Activated CD4-positive, alpha-beta T cell treated with anti-CD3 and anti-CD28 coated beads, Interleukin-2, amount 50 U/mL, for 48 hours (primary cell): ENCODE data around the gene CFHR2.
"Not testable (repeated sequence)": the region's sequence is repeated elsewhere in the genome, so short reads cannot be mapped to it uniquely, and the experiment has no call there.

Source experiments
- DNase-seq, 2 experiments: peaks; one replicate each; pipeline ENCODE4 v3.0.0-alpha.2; 2020

The CFHR2 gene

GRCh38 chr1:196943568-196943967 lies at the start of gene CFHR2:
Gene CFHR2, plus strand, starts transcription at chr1:196943738. Its CDS starts 143 bp downstream, at chr1:196943881.
- not testable (repeated sequence) for DNase-seq

- no peak for DNase-seq
Measured at GRCh38 chr1:196896355-196896754, 47.2 kb upstream of the CFHR2 start.

DNA sequence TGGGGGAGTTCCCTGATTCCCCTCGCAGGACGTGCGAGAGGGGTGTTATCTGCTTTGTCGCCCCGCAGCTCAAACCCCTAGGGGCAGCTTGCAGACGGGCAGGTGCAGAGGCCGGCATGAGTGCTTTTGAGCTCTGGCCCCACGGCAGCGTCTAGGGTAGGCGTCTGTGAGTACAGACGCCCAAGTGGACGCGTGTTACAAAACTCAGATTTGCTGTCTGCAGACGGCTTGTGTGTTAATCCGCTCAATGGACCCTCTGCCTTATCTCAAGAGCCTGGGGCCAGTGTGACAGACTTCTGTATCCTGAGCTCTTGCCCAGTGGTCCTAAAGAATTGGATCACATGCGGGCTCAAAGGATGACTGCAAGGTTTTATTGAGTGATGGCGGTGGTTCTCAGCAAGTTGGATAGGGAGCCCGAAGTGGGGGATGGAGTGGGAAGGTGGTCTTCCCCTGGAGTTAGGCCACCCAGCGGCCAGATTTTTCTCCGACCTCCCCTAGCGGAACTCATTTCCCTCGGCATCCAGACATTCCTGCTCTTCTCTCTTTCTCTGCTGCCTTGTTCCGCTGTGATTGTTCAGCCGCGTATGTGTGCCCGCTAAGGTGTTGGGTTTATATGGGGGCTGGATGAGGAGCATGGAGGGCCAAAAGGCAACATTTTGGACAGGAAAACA lies 46.2 kb upstream of the CFHR2 start:
- DNase-seq, result no peak

GRCh38 chr1:196902344-196902743 lies 41.2 kb upstream of the CFHR2 start:
- no peak for DNase-seq

DNA sequence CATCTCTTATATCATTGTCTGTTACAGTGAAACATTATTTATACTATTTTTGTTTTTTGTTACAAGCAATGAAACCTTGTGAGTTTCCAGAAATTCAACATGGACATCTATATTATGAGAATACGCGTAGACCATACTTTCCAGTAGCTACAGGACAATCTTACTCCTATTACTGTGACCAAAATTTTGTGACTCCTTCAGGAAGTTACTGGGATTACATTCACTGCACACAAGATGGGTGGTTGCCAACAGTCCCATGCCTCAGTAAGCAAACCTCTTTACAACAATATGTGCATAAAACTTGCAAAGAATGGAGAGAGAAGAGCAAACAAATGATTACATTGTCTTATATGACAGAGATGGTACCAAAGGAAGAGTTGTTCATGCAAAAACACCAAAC lies 33.3 kb upstream of the CFHR2 start:
- DNase-seq, result no peak

- DNase-seq, result not testable (repeated sequence)
Measured at GRCh38 chr1:196912283-196912682, 31.3 kb upstream of the CFHR2 start.

DNA sequence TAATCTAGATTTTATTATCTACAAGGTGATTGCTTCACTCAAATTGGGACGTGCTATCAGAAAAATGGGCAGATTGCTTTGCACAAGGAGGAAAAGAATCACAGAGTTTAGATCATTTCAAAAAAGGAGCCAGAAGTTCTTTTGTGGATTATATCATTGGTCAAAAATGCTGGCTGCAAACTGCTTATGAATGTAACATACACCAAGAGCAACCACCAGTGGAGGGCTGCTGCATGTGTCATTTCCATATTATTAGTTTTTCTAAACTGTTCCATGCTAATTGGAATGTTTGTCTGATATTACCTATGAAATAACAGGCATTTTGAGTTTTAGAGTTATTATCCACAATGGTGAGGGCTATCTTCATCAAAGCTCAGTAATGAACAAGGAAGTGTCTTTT lies 16.7 kb upstream of the CFHR2 start:
- not testable (repeated sequence) for DNase-seq

DNA sequence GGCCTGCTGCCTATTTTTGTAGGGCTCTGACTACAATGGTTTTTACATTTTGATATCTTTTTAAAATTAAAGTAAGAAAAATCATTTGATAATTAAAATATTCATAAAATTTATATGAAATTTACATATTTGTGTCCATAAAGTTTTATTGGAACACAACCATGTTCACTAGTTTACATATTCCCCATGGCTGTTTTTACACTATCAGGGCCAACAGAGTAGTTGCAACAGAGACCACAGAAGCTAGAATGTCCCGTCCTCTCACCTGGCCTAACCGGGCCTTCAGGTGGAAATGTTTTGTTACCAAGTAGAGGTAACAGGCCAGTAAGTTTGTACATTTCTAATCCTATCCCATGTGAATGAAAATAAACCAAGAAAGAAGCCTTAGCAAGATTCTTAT lies 10.7 kb upstream of the CFHR2 start:
- DNase-seq, result not testable (repeated sequence)

GRCh38 chr1:196933531-196934189 lies 9.9 kb upstream of the CFHR2 start:
- no peak for DNase-seq

DNA sequence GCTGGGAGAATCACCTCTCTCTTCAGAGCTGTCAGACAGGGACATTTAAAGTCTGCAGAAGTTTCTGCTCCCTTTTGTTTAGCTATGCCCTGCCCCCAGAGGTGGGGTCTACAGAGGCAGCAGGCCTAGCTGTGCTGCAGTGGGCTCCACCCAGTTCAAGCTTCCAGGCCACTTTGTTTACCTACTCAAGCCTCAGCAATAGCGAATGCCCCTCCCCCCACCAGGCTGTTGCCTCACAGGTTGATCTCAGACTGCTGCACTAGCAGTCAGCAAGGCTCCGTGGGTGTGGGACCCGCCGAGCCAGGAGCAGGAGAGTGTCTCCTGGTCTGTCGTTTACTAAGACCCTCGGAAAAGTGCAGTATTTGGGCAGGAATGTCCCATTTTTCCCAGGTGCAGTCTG lies 2.1 kb upstream of the CFHR2 start:
- DNase-seq, result not testable (repeated sequence)

DNA sequence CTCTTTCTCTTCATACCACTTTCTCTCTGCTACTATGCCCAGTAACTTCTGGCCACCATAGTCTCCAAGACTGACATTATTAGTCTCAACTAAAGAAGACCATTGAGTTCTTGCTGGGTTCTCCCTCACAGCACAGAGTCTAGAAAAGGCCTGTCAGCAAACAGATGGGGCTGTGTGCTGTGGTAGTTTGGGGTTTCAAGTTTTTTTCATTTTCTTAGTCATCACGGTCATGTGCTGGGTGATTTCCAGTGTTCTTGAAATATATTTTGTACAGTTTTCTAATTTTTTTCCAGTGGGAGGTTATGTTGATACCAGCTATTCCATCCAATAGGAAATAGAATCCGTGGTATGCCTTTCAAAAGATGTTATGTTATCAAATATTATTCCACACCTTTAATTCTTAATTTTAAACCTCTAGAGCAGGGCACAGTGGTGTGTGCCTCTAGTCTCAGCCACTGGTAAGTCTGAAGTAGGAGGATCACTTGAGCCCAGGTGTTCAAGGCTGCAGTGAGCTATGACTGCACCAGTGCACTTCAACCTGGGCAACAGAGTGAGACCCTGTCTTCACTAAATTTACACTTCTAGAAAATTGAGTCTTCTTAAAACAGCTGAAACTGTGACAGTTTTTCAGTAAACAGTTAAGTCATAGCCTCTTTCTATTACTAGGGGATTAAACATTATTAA lies 8.3 kb downstream of the CFHR2 start:
- DNase-seq, result no peak

- DNase-seq, result no peak
Measured at GRCh38 chr1:196954778-196955177, 11.2 kb downstream of the CFHR2 start.

GRCh38 chr1:196955926-196956325 lies 12.4 kb downstream of the CFHR2 start:
- no peak for DNase-seq

- no peak for DNase-seq
Measured at GRCh38 chr1:196960854-196961253, 17.3 kb downstream of the CFHR2 start.

DNA sequence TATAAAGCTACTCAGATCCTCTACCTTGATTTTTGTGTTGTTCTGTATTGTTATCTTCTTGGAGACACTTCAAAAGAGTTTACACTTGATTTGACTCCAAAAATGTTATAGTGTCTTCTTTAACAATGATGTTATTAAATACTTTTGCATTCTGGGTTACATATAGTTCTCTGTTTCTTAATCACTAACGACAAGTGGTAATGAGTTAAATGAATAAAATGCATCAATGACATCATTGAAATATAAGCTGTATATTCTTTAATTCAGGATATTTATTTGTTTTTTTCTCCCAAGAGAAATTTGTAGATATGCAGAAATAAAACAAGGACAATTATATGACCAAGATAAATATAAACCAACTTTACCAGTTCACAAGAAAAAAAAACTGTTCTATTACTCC lies 26.6 kb downstream of the CFHR2 start:
- DNase-seq, result no peak

GRCh38 chr1:196976278-196976677 lies 32.7 kb downstream of the CFHR2 start:
- DNase-seq, result no peak

DNA sequence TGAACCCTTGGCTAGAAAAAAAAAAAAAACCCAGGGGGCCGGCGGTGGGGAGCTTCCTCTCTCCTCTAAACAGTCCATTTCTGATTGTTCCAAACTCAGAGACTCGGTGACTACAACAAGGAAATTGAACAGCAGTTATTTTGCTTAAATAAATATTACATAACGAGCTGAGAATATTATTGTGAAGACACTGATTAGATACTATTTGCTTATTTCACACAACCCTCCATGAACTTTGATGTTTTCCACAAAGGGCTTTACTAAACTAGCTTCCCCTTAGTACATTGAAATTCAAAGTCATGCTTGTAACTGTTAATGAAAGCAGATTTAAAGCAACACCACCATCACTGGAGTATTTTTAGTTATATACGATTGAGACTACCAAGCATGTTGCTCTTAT lies 33.7 kb downstream of the CFHR2 start, which contains the start of gene CFHR5:
CFHR5 (plus strand) TSS at position 279 of the 400 bp plus-strand sequence; CDS start at position 388, 109 bp downstream.
- no peak for DNase-seq

GRCh38 chr1:196980859-196981258 lies 37.3 kb downstream of the CFHR2 start:
- no peak for DNase-seq

- not testable (repeated sequence) for DNase-seq
Measured at GRCh38 chr1:196982247-196982646, 38.7 kb downstream of the CFHR2 start.

DNA sequence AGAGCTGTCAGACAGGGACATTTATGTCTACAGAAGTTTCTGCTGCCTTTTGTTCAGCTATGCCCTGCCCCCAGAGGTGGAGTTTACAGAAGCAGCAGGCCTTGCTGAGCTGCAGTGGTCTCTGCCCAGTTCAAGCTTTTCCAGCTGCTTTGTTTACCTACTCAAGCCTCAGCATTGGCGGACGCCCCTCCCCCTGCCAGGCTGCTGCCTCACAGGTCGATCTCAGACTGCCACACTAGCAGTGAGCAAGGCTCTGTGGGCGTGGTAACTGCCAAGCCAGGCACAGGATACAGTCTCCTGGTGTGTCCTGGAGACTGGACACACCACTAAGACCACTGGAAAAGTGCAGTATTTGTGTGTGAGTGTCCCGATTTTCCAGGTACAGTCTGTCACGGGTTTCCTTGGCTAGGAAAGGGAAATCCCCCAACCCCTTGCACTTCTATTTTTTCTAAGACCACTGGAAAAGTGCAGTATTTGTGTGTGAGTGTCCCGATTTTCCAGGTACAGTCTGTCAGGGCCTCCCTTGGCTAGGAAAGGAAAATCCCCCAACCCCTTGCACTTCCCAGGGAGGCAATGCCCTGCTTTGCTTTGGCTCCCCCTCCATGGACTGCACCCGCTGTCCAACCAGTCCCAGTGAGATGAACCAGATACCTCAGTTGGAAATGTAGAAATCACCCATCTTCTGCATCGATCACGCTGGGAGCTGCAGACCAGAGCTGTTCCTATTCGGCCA lies 48.5 kb downstream of the CFHR2 start:
- not testable (repeated sequence) for DNase-seq

DNA sequence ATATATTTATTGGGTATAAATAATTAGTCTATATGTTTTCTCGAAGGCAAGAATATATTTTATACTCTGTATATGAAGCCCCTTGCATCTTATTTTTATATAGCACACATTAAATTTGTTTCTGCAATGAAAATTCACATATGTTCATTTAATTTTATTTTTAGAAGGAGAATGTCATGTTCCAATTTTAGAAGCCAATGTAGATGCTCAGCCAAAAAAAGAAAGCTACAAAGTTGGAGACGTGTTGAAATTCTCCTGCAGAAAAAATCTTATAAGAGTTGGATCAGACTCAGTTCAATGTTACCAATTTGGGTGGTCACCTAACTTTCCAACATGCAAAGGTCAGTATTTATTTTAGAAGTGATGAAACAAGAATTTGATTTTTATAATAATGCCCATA lies 50.4 kb downstream of the CFHR2 start:
- no peak for DNase-seq

DNA sequence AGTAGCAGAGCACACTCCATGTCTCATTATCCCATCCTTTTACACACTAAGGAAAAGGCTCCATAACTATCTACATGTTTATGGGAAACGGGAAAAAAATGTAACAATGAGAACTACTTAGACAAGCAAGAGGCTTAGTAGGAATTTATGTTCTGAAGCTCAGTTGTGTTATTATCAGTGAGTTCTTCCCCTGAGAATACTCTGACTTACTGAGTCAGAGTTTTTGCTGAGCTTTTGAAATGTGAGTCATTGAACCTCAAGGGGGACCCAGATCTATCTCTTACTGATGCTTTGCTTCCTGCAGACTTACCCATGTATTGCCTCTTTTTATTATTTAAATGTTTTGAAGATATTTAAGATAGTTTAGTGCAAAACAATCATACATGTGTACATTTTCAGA lies 53.9 kb downstream of the CFHR2 start:
- DNase-seq, result no peak

DNA sequence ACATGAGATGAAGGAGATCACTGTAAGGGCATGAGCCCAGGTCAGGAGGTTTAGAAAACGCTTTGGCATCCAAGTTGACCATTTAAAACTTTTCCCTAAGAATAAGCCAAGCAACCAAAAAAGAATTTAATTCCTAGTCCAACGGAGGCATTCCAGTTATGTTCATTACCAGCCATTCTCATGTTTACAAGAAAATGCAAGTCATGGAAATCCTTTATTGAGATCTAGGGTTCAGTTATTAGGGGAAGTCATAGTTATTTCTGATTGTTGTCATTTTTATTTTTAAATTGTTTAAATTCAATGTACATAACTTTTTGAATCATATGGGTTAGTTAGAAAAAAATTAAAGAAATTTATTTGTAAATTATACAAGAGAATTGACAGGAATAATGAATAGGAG lies 58.3 kb downstream of the CFHR2 start:
- no peak for DNase-seq
